Measurements from ENCODE around the gene CMSS1.

- TF ChIP-seq POLR2AphosphoS5 (IDR thresholded peaks at IDR 0.05) (no peak), POLR2A (IDR thresholded peaks at IDR 0.05) (no peak), CTCF (IDR thresholded peaks at IDR 0.05) (no peak)
Measured at GRCh38 chr3:99871231-99872045, 53.8 kb downstream of the CMSS1 start.
